ENCODE measurements around the gene INPP5A.

Gene INPP5A

DNA sequence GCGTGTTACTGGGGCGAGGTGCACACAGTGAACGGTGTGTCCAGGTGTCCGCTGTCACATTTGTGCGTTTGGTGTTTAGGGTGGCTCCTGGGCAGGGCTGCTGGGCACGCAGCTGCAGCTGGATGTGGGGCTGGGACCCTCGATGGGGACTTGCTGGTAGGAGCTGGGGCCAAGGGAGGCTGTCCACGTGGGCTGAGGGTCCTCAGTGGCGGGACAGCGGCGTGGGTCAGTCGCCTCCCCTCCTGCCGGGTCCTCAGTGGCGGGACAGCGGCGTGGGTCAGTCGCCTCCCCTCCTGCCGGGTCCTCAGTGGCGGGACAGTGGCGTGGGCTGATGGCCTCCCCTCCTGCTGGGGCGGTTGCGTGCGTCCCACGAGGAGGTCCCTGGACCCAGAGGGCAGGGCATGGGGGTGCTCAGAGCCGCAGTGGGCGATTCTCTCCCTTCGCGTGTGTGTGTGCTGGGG lies 68.5 kb downstream of the INPP5A start:
- no peaks in the 10 kb centered on the region for H3K27me3 ChIP-seq (ENCODE audit: control insufficient read depth, low read length)
- H3F3A ChIP-seq (ENCODE audit: control insufficient read depth, insufficient read depth): no peaks in the 10 kb centered on the region
- no peak overlapping the region for H3K4me2 ChIP-seq (ENCODE audit: low read length)
- no peaks in the 10 kb centered on the region for H3K36me3 ChIP-seq (ENCODE audit: control insufficient read depth, low read length)
- no peaks in the 10 kb centered on the region for H4K20me1 ChIP-seq (ENCODE audit: control insufficient read depth, insufficient read depth, low read depth, low read length)
- TF ChIP-seq, protein P1, sequence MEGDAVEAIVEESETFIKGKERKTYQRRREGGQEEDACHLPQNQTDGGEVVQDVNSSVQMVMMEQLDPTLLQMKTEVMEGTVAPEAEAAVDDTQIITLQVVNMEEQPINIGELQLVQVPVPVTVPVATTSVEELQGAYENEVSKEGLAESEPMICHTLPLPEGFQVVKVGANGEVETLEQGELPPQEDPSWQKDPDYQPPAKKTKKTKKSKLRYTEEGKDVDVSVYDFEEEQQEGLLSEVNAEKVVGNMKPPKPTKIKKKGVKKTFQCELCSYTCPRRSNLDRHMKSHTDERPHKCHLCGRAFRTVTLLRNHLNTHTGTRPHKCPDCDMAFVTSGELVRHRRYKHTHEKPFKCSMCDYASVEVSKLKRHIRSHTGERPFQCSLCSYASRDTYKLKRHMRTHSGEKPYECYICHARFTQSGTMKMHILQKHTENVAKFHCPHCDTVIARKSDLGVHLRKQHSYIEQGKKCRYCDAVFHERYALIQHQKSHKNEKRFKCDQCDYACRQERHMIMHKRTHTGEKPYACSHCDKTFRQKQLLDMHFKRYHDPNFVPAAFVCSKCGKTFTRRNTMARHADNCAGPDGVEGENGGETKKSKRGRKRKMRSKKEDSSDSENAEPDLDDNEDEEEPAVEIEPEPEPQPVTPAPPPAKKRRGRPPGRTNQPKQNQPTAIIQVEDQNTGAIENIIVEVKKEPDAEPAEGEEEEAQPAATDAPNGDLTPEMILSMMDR (IDR thresholded peaks at IDR 0.05; ENCODE audit: low read depth, low read length, poor library complexity, severe bottlenecking): no peak
- no peak for TF ChIP-seq EZH2phosphoT487 (IDR thresholded peaks at IDR 0.05; ENCODE audit: borderline replicate concordance, low read length)
- H3K9me3 ChIP-seq (ENCODE audit: control insufficient read depth, insufficient read depth, low read length): 0 out of 2 replicates have a peak, but pooled peaks cover 6% of the 10 kb centered on the region
- no peaks in the 10 kb centered on the region for H3K79me2 ChIP-seq (ENCODE audit: control insufficient read depth, low read length)
- no peak overlapping the region for H3K27ac ChIP-seq (ENCODE audit: low read depth, low read length)
- no peak overlapping the region for H3K4me3 ChIP-seq (ENCODE audit: low read length)
- H3K9me2 ChIP-seq (replicated peaks; ENCODE audit: control insufficient read depth, low read length): no peaks in the 10 kb centered on the region
- no peaks in the 10 kb centered on the region for H3K4me1 ChIP-seq (ENCODE audit: control insufficient read depth, low read length)

DNA sequence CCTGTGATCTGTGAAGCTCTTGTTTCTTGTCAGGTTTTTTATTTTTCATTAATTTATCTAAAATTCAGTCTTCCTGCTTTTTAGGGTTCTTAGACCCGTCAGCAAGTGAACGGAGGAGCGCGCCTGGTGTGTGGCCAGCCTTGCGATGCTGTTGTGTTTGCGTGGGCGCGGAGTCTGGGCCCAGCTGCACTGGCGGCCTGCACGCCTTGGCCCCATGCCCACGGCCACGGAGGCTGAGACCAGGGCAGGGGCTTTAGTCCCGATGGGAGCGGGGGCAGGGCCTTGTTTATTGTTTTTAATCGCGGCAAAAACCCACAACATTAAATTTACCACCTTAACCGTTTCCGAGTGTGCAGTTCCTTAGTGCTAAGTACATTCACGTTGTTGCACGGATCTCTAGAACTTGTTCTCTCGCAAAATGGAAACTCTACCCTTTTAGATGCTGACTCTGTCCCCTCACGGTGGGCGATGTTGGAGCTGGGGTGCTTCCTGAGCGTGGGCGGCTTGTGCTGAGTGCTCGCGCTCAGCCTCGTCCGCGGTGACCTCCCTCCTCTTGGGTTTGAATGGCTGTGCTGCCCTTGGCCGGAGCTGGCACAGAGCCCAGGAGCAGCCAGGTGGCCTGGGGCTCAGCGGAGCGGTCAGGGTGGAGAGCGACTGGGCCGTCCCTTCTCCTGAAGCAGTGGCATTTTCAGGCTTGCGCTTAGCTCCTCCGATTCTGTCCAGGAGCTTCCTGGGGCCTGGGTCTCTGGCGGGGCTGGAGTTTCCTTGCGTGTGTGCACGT lies 69.1 kb downstream of the INPP5A start:
- no peak overlapping the region for H3K4me3 ChIP-seq (ENCODE audit: low read length)
- H3K9me3 ChIP-seq (ENCODE audit: control insufficient read depth, insufficient read depth, low read length): no peaks in the 10 kb centered on the region
- no peaks in the 10 kb centered on the region for H3K79me2 ChIP-seq (ENCODE audit: control insufficient read depth, low read length)
- H3K27me3 ChIP-seq (ENCODE audit: control insufficient read depth, low read length): no peaks in the 10 kb centered on the region
- no peak overlapping the region for H3K4me2 ChIP-seq (ENCODE audit: low read length)
- H3F3A ChIP-seq (ENCODE audit: control insufficient read depth, insufficient read depth): no peaks in the 10 kb centered on the region
- no peaks in the 10 kb centered on the region for H4K20me1 ChIP-seq (ENCODE audit: control insufficient read depth, insufficient read depth, low read depth, low read length)
- H3K27ac ChIP-seq (ENCODE audit: low read depth, low read length): no peak overlapping the region
- TF ChIP-seq EZH2phosphoT487 (IDR thresholded peaks at IDR 0.05; ENCODE audit: borderline replicate concordance, low read length): no peak
- TF ChIP-seq, protein P1 (IDR thresholded peaks at IDR 0.05; ENCODE audit: low read depth, low read length, poor library complexity, severe bottlenecking): no peak
- H3K36me3 ChIP-seq (ENCODE audit: control insufficient read depth, low read length): no peaks in the 10 kb centered on the region
- H3K4me1 ChIP-seq (ENCODE audit: control insufficient read depth, low read length): no peaks in the 10 kb centered on the region
- H3K9me2 ChIP-seq (replicated peaks; ENCODE audit: control insufficient read depth, low read length): no peaks in the 10 kb centered on the region

DNA sequence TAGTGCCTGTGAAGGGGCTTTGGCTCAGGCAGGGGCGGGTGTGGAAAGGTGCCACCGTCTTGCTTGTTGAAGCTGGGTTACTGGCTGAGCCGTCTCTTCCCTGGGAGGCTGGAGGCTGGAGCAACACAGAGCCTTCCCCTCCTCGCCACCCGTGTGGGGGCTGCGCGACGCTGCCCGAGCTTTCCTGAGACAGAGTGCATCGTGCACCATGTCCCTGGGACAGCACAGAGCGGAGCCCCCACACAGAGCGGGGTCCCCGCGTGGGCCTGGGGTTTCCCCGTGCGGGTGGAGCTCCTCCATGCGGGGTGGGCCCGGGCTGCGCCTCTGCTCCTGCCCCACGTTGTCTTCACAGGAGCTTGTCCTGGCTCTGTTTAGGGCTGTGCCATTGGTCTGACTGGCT lies 69.9 kb downstream of the INPP5A start:
- TF ChIP-seq EZH2phosphoT487 (IDR thresholded peaks at IDR 0.05; ENCODE audit: borderline replicate concordance, low read length): no peak
- TF ChIP-seq, protein P1 (IDR thresholded peaks at IDR 0.05; ENCODE audit: low read depth, low read length, poor library complexity, severe bottlenecking): no peak
- H3K4me2 ChIP-seq (ENCODE audit: low read length): no peak overlapping the region
- H3K36me3 ChIP-seq (ENCODE audit: control insufficient read depth, low read length): no peaks in the 10 kb centered on the region
- H3K9me2 ChIP-seq (replicated peaks; ENCODE audit: control insufficient read depth, low read length): no peaks in the 10 kb centered on the region
- H3K27me3 ChIP-seq (ENCODE audit: control insufficient read depth, low read length): no peaks in the 10 kb centered on the region
- H3K79me2 ChIP-seq (ENCODE audit: control insufficient read depth, low read length): no peaks in the 10 kb centered on the region
- H3K4me1 ChIP-seq (ENCODE audit: control insufficient read depth, low read length): no peaks in the 10 kb centered on the region
- no peak overlapping the region for H3K27ac ChIP-seq (ENCODE audit: low read depth, low read length)
- H3F3A ChIP-seq (ENCODE audit: control insufficient read depth, insufficient read depth): no peaks in the 10 kb centered on the region
- H3K9me3 ChIP-seq (ENCODE audit: control insufficient read depth, insufficient read depth, low read length): no peaks in the 10 kb centered on the region
- no peak overlapping the region for H3K4me3 ChIP-seq (ENCODE audit: low read length)
- H4K20me1 ChIP-seq (ENCODE audit: control insufficient read depth, insufficient read depth, low read depth, low read length): no peaks in the 10 kb centered on the region

All from DOHH2 (cell line).